HPDE6-E6E7 (cell line): ENCODE data around the gene HOXB1.

Experiments used
- DNase-seq: peaks from one replicate; pipeline ENCODE4 v3.0.0; 2011; ENCODE audit warnings: missing footprints; ENCODE audit errors: extremely low spot score

The HOXB1 gene

DNA sequence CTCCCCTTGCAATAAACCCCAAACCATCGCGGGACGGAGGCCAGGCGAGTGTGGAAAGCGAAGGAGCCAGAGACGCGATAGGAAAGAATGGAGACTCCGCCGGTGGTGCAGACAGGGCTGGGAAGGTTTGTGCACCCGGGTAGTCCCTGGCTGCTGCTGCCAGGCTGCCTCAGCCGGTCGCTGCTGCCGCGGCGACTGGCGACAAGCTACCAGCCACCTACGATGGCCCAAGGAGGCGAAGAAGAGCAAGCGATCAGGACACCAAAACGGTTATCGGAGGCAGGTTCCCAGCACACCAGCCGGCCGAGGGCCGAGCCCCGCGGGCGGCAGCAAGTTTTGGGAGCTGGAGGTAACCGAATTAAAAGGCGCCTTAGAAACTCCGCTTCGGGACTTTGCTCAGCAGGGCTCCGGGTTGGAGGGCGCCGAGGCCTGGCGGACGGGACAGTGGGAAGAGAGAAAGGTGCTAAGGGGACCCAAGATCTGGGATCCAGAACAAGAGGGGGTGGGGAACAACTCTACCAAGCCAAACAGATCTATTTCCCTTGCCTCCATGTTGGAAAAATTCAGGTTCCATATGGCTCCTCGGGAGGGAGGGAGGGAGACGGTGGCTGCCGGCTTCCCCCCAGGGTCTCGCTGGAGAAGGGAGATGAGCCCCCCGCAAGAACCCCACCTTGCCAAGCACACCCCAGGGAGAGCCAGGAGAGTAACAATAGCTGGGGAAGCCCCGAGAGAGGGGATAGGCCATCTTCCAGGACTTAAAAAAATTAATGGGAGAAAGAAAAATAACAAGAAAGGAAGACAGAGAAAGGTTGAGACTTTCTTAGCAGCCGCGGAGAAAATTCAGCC is 23.8 kb upstream of the HOXB1 start:
- no peak for DNase-seq

DNA sequence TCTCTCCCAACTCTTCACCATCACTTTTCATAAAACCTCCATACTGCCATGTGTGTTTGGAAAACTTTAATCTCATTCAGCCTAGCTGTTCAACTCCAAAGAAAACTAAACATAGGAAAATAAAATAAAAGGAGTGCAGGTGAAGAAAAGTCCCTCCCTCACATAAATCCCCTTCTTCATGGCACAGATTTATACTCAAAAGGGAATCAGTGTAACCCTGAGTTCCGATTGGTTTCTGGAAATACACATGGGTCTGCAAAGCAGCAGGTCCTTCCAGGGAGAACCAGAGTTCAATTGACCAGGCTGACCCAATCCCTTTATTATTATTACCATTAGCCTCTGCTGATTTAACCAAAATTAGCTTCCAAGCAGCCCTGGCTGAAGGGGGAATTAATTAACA is 23.0 kb upstream of the HOXB1 start:
- DNase-seq: no peak

DNA sequence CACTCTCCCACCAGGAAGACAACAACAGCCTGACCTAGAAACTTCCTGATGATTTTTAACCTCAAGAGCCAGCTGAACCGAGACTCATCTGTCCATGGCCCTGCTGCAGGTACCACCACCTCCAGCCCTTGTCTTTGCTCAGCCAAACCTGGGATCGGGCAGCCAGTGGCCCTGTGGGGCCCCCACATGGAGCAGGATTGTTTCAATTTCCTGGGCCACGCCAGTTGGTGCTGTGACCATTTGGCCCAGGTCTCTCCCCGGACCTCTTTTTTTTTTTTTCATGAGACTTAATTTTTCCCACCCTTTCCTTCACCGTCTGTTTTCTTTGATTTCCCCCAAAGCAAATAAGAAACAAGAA is 22.4 kb upstream of the HOXB1 start:
- DNase-seq: no peak

DNA sequence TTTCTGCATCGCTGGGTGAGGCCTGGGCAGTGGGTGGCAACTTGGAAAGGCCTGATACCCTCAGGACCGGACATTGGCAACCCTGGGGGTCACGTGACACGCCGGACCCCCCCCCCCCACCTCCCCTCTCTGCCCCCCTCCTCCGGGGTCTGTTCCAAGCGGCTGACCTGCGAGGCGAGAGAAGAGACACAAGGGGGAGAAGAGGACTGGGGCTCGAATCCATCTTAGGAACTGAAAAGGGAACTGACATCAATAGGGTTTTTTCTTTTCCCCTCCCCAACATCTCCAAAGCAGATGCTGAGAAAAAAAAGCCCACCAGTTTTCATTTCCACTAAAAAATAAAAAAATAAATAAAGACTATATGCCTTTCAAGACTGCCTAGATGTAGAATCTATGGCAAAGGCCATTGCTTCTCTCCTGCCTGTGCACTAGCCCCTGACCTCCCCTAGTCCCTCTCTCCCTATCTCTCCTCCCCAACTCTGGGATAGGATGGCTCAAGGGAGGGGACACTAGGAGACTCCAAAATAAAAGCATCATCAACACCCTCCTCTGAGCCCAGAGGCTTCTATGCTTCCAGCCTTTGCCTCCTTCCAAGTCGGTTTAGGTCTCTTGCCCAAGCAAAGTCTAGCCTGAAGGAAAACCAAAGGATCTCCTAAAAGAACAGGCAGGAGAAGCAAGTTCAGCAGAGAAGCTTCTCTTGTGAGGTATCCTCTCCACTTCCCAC is 21.8 kb upstream of the HOXB1 start:
- DNase-seq: no peak

DNA sequence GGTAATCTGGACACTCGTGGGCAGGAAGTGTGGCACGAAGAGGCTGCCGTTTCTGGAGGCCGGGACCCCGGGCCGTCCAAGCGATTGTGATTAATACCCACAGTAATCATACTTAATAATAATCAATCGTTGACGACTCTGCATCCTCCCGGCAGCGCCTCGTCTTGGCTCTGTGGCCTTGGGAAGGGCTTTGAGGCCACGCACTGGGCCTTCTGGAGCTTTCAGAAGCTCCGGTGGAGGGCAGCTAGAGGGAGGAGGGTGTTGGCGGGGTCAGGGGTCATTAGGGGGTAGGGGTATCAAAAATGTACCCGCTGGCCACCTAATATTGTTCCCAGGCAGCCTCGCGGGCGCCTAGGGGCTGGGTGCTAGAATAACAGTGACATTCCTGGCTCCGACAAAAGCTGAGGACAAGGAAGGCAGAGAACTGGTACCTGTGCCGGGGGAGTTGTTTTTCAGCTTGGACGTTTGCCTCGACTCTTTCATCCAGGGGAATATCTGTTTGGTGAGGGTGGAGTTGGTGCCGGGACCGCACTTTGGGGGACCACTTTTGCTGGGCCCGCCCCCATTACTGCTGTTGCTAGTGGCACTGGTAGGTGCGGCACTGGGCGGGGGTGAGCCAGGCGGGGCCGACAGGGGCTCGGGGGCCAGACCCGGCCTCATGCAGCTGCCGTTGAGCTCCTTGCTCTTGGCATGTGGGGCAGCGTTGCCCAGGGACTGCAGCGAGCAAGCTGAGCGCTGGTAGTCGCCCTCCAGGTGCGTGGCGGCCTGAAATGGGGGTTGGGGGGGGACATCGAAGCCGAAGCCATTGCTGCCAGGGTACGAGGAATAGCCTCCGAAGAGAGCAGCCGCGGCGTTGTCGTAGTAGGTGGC is 21.0 kb upstream of the HOXB1 start:
- DNase-seq: no peak

DNA sequence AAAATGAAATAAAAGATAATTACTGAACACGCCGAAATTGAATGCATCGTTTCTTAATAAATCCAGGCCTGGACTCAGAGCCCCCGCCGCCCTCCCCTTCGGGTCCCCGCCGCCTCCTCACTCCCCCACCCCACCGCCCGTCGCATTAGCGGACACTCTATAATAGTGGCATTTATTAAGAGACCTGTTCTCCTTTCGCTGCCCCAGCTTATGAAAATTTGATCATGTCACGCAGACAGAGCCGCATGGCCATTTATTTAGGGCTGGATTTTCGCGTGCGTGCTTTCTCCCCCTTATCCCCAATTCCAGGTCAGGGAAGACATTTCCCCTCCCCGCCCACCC is 20.4 kb upstream of the HOXB1 start:
- no peak for DNase-seq

DNA sequence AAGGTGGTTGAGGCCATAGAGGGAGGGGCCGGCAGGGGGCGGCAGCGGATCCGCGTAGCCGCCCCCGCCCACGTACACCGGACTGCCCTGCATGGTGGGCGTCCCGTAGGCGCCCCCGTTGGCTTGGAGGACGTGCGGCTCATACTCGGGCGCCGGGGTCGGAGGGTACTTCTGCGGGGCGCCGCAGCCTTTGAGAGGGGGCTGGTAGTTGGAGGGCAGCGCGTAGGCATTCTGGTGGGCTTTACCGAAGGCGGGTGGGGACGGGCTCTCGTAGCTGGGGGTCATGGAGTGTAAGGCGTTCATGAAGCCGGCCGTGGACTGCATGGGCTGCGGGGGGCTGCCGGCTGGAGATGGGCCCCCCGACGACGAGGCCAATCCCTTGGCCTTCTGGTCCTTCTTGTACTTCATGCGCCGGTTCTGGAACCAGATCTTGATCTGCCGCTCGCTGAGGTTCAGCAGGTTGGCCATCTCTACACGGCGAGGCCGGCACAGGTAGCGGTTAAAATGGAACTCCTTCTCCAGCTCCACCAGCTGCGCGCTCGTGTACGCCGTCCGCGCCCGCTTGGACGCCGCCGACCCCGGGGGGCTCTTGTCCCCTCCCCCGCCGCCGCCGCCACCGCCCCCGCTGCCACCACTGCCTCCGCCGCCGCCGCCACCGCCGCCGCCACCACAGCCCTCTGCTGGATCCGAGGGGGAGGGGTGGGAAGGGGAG is 19.8 kb upstream of the HOXB1 start:
- no peak for DNase-seq

DNA sequence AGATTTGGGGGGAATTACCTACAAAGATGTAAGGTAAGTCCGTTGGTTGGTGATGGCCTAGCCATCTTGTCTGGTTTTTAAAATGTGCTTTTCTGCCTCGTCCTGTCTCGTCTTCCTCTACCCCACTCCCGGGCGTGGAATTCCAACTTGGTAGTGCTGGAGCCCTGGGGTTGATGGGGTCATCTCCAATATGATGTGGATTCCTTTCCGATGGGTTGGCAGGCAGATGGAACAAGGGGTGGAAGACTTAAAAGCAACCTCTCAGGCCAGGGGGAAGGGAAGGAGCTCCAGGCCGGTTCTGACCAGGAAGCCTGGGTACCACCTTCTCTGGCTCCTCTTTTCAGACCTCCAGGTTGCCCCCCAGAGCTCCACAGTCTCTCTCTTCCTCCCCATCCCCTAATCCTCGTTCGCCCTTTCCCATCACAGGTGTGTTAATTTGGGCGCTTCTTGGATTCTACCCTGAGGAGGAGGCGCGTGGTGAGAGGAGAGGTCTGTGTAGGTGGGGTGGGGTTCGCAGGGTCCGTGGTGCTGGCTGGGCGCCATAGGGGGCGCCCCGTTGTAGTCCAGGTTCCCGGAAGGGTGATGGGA is 19.2 kb upstream of the HOXB1 start:
- DNase-seq: no peak

DNA sequence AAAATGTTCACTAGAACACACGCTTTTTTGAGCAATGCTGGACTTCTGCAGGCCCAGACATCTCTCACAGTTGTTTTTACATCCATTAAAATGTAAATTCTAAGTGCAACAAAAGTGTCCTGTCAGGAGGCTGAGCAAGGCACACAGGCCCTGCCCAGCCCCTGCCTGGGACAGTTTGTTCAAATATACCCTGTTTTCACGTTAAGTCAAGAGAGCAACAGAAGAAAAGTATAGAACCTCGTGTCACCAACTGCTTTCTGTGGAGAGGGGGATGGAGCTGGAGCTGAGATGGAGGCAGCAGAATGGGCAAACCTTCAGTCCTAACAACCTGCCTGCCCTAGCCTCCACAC is 18.4 kb upstream of the HOXB1 start:
- DNase-seq: no peak

DNA sequence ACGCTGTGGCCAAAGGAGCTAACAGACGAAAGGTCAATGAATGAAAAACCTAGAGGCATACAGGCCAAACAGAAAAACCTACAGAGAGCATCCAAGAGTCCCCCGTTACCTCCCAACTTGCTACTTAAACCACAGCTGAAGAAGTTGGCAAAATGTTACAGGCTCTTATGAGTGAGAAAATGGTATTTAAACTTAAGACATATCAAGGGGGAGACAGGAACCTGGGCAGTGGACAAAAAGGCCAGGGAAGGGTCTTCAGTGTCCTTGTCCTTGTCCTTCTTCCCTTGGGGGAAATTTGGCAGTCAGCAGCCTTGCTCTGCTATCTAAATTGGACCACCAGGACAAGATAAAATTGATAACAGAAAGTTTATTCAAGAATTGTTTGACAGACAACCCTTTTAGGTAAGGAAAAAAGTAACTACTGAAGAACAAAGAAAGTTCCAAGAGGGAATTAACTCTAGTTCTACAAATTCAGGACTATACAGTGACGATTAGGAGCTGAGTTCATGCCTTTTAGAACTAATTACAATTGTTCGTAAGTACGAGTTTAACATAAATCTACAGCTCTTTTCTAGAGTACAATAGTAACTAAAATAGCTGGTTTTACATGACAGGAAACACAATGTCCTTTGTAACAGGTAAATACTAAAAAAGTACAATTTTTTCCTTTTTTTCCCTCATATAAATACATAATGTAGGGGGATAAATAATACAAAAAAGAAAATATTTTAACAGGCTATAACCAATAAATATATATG is 17.9 kb upstream of the HOXB1 start:
- DNase-seq: no peak

DNA sequence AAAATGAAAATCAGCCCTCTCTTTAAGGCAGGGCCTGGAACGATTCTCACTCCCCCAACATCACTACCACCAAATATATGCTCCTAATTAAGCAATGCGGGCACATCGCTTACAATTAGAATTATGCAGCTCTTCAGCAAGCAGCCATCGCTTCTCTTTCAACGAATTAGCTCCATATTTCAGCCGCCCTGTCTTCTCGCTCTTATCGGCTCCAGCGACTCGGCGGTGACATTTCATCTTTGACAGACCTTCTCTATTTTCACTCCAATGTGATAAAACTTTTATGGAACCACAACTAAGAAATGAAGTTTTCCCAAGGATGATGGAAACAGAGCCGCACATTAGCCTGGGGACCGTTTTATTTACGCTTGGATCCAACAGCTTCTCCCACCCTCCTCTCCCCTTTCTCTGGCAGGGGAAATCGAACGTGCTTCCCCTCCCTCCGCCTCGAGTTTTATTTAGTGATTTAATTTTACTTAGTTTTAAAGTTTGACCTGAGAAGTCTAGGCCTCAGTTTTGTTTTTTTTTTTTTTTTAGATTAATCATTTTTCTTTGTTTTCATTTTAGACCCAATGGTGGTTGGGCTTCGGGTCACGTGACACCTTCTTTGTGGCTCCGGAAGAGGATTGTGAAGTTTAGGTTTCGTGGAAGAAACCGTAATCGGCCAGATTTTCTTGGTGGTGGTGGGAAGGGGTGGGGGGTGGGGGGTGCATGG is 17.2 kb upstream of the HOXB1 start:
- DNase-seq: no peak

DNA sequence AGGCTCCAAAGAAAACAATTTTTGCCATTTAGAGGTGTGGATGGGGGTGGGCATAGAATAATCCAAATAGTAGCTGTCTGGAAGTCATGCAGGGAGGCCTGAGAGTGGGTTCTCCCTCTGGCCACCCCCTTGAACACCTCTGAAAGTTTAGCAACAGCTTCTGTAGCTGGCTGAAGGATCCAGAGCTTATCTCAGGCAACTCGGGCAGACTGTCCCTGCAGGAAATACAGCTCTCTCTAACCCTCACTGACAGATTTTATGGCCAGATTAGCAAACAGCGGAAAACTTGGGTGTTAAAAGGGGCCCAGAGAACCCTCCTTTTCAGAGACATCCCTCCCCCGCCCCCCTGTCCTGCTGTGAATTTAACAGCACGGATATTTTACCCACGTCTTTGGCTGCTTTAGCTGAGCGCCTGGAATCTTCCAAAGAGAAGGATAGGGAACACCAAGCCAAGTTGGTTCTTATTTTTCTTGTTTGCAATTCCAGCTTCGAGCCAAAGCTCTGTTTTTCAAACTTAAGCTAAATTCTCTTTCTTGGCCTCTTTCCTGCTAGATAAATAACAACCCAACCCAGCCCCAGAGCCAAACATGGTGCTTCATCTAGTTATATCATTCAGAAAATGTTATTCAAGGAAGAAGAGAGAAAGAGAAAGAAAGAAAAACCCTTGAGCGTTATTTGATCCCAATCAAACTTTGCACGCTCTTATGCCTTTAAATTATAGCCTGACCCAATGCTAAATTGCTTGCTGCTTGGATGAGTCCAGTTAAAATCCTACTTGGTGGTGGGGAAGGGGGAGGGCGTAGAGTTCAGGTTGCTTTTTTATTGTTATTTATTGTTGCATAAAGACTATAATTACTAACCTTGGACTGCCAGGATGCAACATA is 16.4 kb upstream of the HOXB1 start:
- no peak for DNase-seq

DNA sequence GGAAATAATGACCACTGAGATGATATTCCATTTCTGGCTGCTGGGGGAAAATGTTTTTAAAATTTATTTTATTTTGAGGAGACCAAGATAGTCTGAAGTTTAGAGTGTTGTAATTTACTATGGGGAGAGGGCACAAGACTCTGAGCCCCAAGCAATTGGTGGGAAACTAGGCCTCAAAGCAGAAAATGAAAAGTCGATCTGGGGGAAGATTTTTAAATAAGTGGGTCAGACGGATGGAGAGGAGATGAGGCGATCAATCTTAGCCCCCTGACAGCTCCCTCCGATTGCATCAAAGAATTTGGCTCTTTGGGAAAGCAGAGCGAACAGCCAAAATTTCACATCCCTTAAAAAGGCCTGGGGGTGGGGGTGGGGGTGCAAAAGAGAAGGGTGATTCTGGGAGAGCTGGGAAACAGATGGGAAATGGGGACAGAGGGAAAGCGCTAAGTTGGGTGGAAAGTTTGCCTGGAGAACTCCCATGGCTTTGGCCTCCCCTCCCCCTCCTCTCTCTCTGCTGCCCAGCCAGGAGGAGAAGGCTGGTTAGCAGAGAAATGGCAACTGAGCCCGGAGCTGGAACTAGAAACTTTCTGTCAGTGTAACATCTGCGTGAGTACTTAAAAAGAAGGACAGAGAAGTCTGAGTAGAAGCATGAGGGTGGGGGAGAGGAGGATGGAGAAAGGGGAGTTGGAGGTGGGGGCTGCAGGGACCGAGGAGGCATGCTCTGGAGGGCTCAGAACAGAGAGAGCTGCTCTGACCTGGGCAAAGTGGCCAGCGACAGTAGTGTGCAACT is 15.5 kb upstream of the HOXB1 start:
- DNase-seq: no peak

DNA sequence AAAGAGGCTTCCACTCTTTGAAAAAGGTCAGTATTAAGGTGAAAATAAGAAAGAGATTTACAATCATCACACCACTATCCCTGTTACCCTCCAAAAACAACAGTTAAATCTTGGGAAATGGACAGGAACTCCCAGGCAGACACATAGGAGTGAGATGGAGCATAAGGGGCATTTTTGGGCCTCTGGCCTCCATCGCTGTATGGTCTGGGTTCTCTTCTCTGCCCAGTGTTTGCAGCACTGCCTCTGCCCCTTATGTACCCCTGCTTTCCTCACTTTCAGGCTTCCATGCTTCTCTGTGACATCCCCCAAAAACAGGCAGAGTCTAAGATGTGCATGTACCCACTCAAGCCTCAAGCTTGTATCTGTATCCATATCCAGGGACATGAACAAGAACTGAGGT is 14.7 kb upstream of the HOXB1 start:
- DNase-seq: no peak

DNA sequence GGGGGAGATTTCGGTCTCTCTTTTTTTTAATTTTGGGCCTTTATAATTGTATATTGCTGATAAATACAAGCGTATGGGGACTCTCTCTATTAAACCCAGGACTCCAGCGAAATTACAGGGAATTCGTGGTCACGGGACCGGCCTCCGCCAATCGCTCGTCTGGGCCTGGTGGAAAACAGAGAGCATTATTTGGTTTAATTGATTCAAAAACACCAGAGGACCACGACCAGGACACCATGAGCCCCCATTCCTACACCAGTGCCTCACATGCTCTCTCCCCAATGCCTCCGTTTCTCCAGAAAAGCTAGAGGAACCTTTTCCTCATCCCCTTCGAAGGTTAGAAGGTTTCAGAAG is 14.2 kb upstream of the HOXB1 start, which contains the start of gene HOXB2:
HOXB2 (minus strand) TSS at position 88 of the 354 bp plus-strand sequence. CDS start 198 bp downstream, outside the sequence.
- no peak for DNase-seq

DNA sequence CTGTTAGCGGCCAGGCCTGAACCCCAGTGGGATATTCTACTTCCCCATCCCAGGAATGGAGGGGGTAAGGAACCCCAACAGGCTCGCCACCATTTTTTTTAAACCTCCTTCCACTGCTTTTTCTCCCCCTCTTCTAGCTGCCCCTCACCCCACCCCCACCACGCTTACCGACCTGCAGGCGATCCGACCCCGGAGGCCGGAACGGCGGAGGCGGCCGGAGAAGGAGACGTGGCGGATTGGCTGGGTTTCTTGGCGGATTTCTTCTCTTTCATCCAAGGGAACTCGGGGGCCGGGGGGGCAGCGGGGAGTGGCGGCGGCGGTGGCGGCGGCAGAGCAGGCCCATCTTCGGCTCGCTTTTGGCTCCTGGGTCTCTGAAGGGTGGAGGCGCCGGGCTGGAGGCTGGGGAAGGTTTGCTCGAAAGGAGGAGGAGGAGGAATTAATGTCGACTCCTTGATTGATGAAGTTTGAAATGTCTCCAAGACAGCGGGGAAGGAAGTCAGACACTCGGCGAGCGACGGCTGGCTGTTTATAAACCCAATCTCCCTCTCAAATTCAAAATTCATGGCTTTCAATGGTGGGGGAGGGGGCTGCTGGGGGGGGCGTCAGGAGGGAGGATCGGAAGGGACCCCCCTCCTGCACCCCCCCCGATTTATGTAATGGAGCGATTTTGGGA is 13.7 kb upstream of the HOXB1 start:
- DNase-seq: no peak

DNA sequence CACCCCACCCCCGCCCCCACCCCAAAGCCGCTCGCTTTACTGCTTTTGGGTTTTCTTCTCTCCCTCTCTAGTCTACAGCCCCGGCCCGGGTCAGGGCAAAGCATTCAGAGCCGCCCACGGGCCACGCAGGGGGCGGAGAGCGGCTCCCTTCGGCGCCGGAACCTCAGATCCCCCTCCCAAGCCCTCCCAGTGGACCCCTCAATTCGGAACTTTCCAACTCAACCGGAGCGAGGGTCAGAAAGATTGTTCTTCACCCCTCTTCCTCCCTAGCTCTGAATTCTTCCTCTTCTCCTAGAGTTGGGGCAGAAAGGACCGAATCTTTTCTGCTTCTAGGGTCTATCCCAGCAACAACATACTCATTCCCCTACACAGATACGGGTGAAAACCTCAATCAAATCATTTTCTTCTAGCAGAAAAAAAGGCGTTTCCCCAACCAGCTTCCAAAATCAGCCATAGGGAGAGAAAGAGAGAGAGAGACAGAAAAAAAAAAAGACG is 13.1 kb upstream of the HOXB1 start:
- DNase-seq: peak; percentile 20
